Activated T-cell treated with anti-CD3 and anti-CD28 coated beads, Interleukin-2, amount 50 U/mL, for 4 hours (primary cell): Measurements from ENCODE around the gene ENKUR. TPM values are rescaled to one million over a fixed set of nuclear protein-coding genes. Genes with fewer than 3 reads are reported as not detected.
A peak's percentile ranks its signal among the peaks of the same experiment; 100 is the strongest.
"Not testable (repeated sequence)": the region's sequence is repeated elsewhere in the genome, so short reads cannot be mapped to it uniquely, and the experiment has no call there.

ENCODE experiments used
- ATAC-seq, 2 donors: fragments of 200-7000 bp; cut with Tn5 transposase; one replicate each; pipeline ENCODE4 v1.10.0; 2021
- DNase-seq: peaks from one replicate; pipeline ENCODE4 v3.0.0-alpha.2; 2020
- H3K27me3 Mint-ChIP-seq: one replicate; pipeline ENCODE4 v1.8.0; 2021; ENCODE audit warnings: low read depth, mixed read lengths
- H3K36me3 Mint-ChIP-seq: one replicate; pipeline ENCODE4 v1.8.0; 2022; ENCODE audit warnings: mixed read lengths; ENCODE audit not compliant: insufficient read depth
- H3K4me1 Mint-ChIP-seq: one replicate; pipeline ENCODE4 v1.8.0; 2021; ENCODE audit warnings: low read depth, mixed read lengths
- H3K4me3 Mint-ChIP-seq: one replicate; pipeline ENCODE4 v1.8.0; 2021; ENCODE audit warnings: mild to moderate bottlenecking, moderate library complexity, mixed read lengths
- H3K9me3 Mint-ChIP-seq: one replicate; pipeline ENCODE4 v1.8.0; 2021; ENCODE audit warnings: mixed read lengths
- total RNA-seq, 3 donors: library from RNA; stranded (reverse); gene quantifications; one replicate each; pipeline ENCODE4 v1.2.1, GENCODE V29; 2021

The ENKUR gene
- total RNA-seq, 3 donors from 2014 or later = not detected

DNA sequence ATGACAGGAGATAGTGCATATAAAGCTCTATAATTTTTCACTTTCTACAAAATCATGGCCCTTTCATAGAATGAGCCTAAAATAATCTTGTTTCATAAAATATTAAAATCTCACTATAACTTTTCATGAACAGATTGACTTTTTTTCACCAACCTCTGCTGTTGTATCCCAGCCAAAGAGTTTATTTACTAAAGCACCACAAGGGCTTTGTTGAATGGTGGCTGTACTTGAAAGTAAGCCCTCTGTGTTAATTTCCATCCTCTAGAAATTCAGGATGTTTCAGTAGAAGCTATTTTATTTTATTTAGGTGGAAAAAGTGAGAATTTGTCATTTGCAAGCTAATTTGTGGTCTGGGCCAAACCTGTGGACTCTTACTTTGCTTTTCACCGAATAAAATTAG lies 30.7 kb upstream of the ENKUR start:
- H3K9me3 Mint-ChIP-seq = no peaks in the 10 kb centered on the region

GRCh38 chr10:25039531-25039930 lies 23.6 kb upstream of the ENKUR start:
- H3K9me3 Mint-ChIP-seq = no peaks in the 10 kb centered on the region
- H3K4me3 Mint-ChIP-seq = no peak overlapping the region
- no peak for ATAC-seq
- peaks cover 25% of the 10 kb centered on the region for H3K27me3 Mint-ChIP-seq
- DNase-seq = no peak
- H3K4me1 Mint-ChIP-seq = peaks cover 2% of the 10 kb centered on the region
- no peaks in the 10 kb centered on the region for H3K36me3 Mint-ChIP-seq

More for the DNA sequence above, 30.7 kb upstream of the ENKUR start:
- Mint-ChIP-seq H3K4me1 (no peaks in the 10 kb centered on the region), H3K27me3 (peaks cover 24% of the 10 kb centered on the region), H3K4me3 (no peak overlapping the region), H3K36me3 (no peaks in the 10 kb centered on the region)
- DNase-seq (no peak), ATAC-seq (no peak)

GRCh38 chr10:25038325-25038724 lies 22.4 kb upstream of the ENKUR start:
- H3K27me3 Mint-ChIP-seq = peaks cover 25% of the 10 kb centered on the region
- H3K4me3 Mint-ChIP-seq = no peak overlapping the region
- DNase-seq (no peak), ATAC-seq (no peak)
- H3K4me1 Mint-ChIP-seq = peaks cover 2% of the 10 kb centered on the region
- no peaks in the 10 kb centered on the region for H3K9me3 Mint-ChIP-seq
- H3K36me3 Mint-ChIP-seq = no peaks in the 10 kb centered on the region

- H3K4me3 Mint-ChIP-seq = no peak overlapping the region
- no peaks in the 10 kb centered on the region for H3K36me3 Mint-ChIP-seq
- ATAC-seq = no peak
- DNase-seq = no peak
- peaks cover 22% of the 10 kb centered on the region for H3K27me3 Mint-ChIP-seq
- peaks cover 2% of the 10 kb centered on the region for H3K4me1 Mint-ChIP-seq
- H3K9me3 Mint-ChIP-seq = no peaks in the 10 kb centered on the region
Measured at GRCh38 chr10:25036381-25036780, 20.4 kb upstream of the ENKUR start.

GRCh38 chr10:25029519-25029918 lies 13.6 kb upstream of the ENKUR start:
- DNase-seq (no peak), ATAC-seq (no peak)
- no peaks in the 10 kb centered on the region for H3K27me3 Mint-ChIP-seq
- H3K36me3 Mint-ChIP-seq = peaks cover 2% of the 10 kb centered on the region
- H3K9me3 Mint-ChIP-seq = peaks cover 4% of the 10 kb centered on the region
- no peaks in the 10 kb centered on the region for H3K4me1 Mint-ChIP-seq
- no peak overlapping the region for H3K4me3 Mint-ChIP-seq

DNA sequence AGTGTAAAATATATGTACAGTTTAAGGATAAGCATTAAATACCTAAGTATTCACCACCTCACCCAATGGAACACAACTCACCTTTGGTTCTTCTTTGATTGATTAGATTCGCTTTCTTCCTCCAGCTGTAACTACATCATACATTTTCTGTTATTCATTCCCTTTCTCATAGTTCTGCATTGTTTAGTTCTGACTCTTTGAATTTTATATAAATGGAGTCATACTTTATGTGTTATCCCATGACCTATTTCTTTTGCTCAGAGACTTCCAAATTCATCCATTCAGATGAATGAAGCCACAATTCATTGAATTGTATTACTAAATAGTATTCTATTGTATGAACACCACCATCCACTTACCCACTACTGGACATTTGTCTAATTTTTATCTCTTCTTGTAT lies 12.8 kb upstream of the ENKUR start:
- no peaks in the 10 kb centered on the region for H3K4me1 Mint-ChIP-seq
- DNase-seq = no peak
- H3K27me3 Mint-ChIP-seq = no peaks in the 10 kb centered on the region
- no peak overlapping the region for H3K4me3 Mint-ChIP-seq
- peaks cover 8% of the 10 kb centered on the region for H3K36me3 Mint-ChIP-seq
- H3K9me3 Mint-ChIP-seq = peaks cover 4% of the 10 kb centered on the region
- ATAC-seq = no peak

GRCh38 chr10:25026463-25026862 lies 10.5 kb upstream of the ENKUR start:
- ATAC-seq = no peak

DNA sequence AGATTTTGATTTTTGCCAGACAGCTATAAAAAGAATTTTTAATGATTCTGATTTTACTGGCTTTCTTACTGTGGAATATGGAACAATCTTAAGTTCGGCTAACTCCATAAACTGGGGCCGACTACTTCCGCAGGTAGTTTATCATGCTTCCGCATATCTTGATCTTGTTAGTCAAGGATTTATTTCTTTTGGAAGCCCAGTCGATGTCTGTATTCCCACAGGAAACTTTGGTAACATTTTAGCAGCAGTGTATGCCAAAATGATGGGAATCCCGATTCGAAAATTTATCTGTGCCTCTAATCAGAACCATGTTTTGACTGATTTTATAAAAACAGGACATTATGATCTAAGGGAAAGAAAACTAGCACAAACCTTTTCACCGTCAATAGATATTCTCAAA lies 8.6 kb upstream of the ENKUR start:
- no peaks in the 10 kb centered on the region for H3K9me3 Mint-ChIP-seq
- no peak for DNase-seq
- H3K4me3 Mint-ChIP-seq = no peak overlapping the region
- H3K27me3 Mint-ChIP-seq = no peaks in the 10 kb centered on the region
- no peak for ATAC-seq
- H3K4me1 Mint-ChIP-seq = no peaks in the 10 kb centered on the region
- H3K36me3 Mint-ChIP-seq = peaks cover 13% of the 10 kb centered on the region

More at GRCh38 chr10:25026463-25026862, 10.5 kb upstream of the ENKUR start:
- Mint-ChIP-seq H3K4me1 (no peaks in the 10 kb centered on the region), H3K27me3 (no peaks in the 10 kb centered on the region), H3K9me3 (peaks cover 4% of the 10 kb centered on the region), H3K36me3 (peaks cover 15% of the 10 kb centered on the region), H3K4me3 (no peak overlapping the region)
- no peak for DNase-seq

- H3K27me3 Mint-ChIP-seq = no peaks in the 10 kb centered on the region
- no peaks in the 10 kb centered on the region for H3K9me3 Mint-ChIP-seq
- H3K36me3 Mint-ChIP-seq = peaks cover 13% of the 10 kb centered on the region
- H3K4me1 Mint-ChIP-seq = peaks cover 2% of the 10 kb centered on the region
- DNase-seq (no peak), ATAC-seq (no peak)
- no peak overlapping the region for H3K4me3 Mint-ChIP-seq
Measured at GRCh38 chr10:25023278-25023677, 7.3 kb upstream of the ENKUR start.

- H3K9me3 Mint-ChIP-seq = no peaks in the 10 kb centered on the region
- H3K4me1 Mint-ChIP-seq = peaks cover 14% of the 10 kb centered on the region
- peaks cover 7% of the 10 kb centered on the region for H3K36me3 Mint-ChIP-seq
- DNase-seq = no peak
- no peaks in the 10 kb centered on the region for H3K27me3 Mint-ChIP-seq
- no peak for ATAC-seq
- no peak overlapping the region for H3K4me3 Mint-ChIP-seq
Measured at GRCh38 chr10:25018703-25019102, 2.7 kb upstream of the ENKUR start.

GRCh38 chr10:25017661-25018060 lies 1.7 kb upstream of the ENKUR start:
- no peaks in the 10 kb centered on the region for H3K36me3 Mint-ChIP-seq
- ATAC-seq = no peak
- H3K9me3 Mint-ChIP-seq = no peaks in the 10 kb centered on the region
- no peak for DNase-seq
- H3K27me3 Mint-ChIP-seq = no peaks in the 10 kb centered on the region
- peaks cover 14% of the 10 kb centered on the region for H3K4me1 Mint-ChIP-seq
- H3K4me3 Mint-ChIP-seq = peak overlapping the region; percentile 95

- H3K4me3 Mint-ChIP-seq = peak overlapping the region; percentile 95
- H3K4me1 Mint-ChIP-seq = peaks cover 14% of the 10 kb centered on the region
- ATAC-seq (no peak), DNase-seq (peak; percentile 5)
- no peaks in the 10 kb centered on the region for H3K36me3 Mint-ChIP-seq
- no peaks in the 10 kb centered on the region for H3K9me3 Mint-ChIP-seq
- H3K27me3 Mint-ChIP-seq = no peaks in the 10 kb centered on the region
Measured at GRCh38 chr10:25017154-25017590, 1.2 kb upstream of the ENKUR start.

- Mint-ChIP-seq H3K4me1 (peaks cover 14% of the 10 kb centered on the region), H3K9me3 (no peaks in the 10 kb centered on the region), H3K4me3 (peak within 1 kb of the TSS; percentile 95), H3K36me3 (no peaks in the 10 kb centered on the region), H3K27me3 (no peaks in the 10 kb centered on the region)
- ATAC-seq (peak; percentile 98), DNase-seq (peak; percentile 97)
Measured at GRCh38 chr10:25016376-25017153, 607 bp upstream of the ENKUR start, which contains the start of gene THNSL1. Gene THNSL1 (plus strand): TSS chr10:25016612. CDS start chr10:25023224, 6,612 bp downstream.

DNA sequence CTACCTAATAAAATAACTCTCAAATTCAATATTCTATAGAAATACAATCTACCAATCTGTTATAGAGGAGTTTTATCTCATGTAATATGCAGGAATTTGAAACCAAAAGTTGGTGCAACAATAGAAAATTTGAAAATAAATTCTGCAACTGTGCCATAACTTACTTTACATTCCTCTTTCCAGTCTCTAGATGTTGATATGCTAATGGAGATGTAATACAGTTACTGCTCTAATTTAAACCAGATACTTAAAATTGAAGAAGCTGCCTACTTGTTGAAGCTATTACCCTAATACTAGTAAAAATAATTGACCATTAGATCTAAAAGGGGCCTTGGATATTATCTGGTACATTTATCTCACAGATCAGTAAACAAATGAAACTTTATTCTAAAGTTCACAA lies 1.4 kb downstream of the ENKUR start:
- H3K36me3 Mint-ChIP-seq = no peaks in the 10 kb centered on the region
- ATAC-seq = no peak
- no peaks in the 10 kb centered on the region for H3K27me3 Mint-ChIP-seq
- H3K4me1 Mint-ChIP-seq = peaks cover 14% of the 10 kb centered on the region
- H3K4me3 Mint-ChIP-seq = no peak overlapping the region
- H3K9me3 Mint-ChIP-seq = no peaks in the 10 kb centered on the region
- DNase-seq = no peak

DNA sequence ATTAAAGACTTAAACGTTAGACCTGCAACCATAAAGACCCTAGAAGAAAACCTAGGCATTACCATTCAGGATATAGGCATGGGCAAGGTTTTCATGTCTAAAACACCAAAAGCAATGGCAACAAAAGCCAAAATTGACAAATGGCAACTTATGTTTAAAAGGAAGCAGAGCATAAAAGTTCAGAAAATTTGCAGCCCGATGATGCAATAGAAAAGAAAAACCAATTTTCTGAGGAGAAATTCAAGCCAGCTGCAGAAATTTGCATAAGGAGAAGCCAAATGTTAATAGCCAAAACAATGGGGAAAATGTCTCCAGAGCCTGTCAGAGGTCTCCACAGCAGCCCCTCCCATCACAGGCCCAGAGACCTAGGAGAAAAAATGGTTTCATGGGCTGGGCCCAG lies 4.4 kb downstream of the ENKUR start:
- not testable (repeated sequence) for ATAC-seq, DNase-seq, H3K27me3 Mint-ChIP-seq, H3K36me3 Mint-ChIP-seq, H3K4me1 Mint-ChIP-seq, H3K9me3 Mint-ChIP-seq, H3K4me3 Mint-ChIP-seq
